Sigmoid colon (tissue), 4 donors: Measurements from ENCODE around the gene ALMS1.

Experiments used
- CTCF ChIP-seq, 4 experiments: fragments of 450-650 bp in 3 of 4; fragments of 200-600 bp in 1 of 4; IDR thresholded peaks; one replicate each; pipeline ENCODE4 v1.5.1; 2016 to 2019; ENCODE audit warnings: antibody characterized with exemption in 4 of 4, mild to moderate bottlenecking in 3 of 4, moderate library complexity in 2 of 4
- EP300 ChIP-seq, 4 donors: sonication (generic); formaldehyde crosslinking; IDR thresholded peaks; one replicate each; pipeline ENCODE4 v1.6.1; 2017; ENCODE audit warnings: antibody characterized with exemption in 4 of 4
- POLR2A ChIP-seq, 2 donors: fragments of 450-650 bp; IDR thresholded peaks; one replicate each; pipeline ENCODE4 v1.6.1; 2016; ENCODE audit warnings: antibody characterized with exemption in 2 of 2, mild to moderate bottlenecking in 2 of 2, moderate library complexity in 2 of 2
- POLR2AphosphoS5 ChIP-seq, 4 donors: sonication (generic); formaldehyde crosslinking; IDR thresholded peaks; one replicate each; pipeline ENCODE4 v1.6.1; 2017; ENCODE audit warnings: antibody characterized with exemption in 4 of 4

- TF ChIP-seq CTCF (IDR thresholded peaks at IDR 0.05) (no peak), EP300 (IDR thresholded peaks at IDR 0.05) (no peak), POLR2AphosphoS5 (IDR thresholded peaks at IDR 0.05) (no peak), POLR2A (IDR thresholded peaks at IDR 0.05) (no peak)
Observed at GRCh38 chr2:73356097-73356496, 29.5 kb upstream of the ALMS1 start.
